GM23338 (cell line): ENCODE measurements around the gene RCC2.

Source experiments
- CREB1 ChIP-seq: fragments of 250-450 bp; sonication (Bioruptor Pico); IDR thresholded peaks from 2 replicates; pipeline ENCODE4 v1.5.0; 2020; ENCODE audit warnings: low read depth, mild to moderate bottlenecking, moderate library complexity
- EZH2 ChIP-seq: fragments of 200-600 bp; sonication (generic); IDR thresholded peaks from one replicate; pipeline ENCODE4 v1.8.0; 2017; ENCODE audit warnings: antibody characterized with exemption, mild to moderate bottlenecking, low read depth; ENCODE audit not compliant: unreplicated experiment
- EZH2phosphoT487 ChIP-seq: fragments of 200-600 bp; sonication (generic); IDR thresholded peaks from one replicate; pipeline ENCODE4 v1.8.1; 2018; ENCODE audit warnings: antibody characterized with exemption; ENCODE audit not compliant: unreplicated experiment
- JUNB ChIP-seq: IDR thresholded peaks from one replicate; pipeline ENCODE4 v1.6.1; 2016; ENCODE audit warnings: antibody characterized with exemption; ENCODE audit not compliant: unreplicated experiment
- NANOG ChIP-seq: IDR thresholded peaks from 2 replicates; pipeline ENCODE4 v1.6.1; 2016; ENCODE audit warnings: antibody characterized with exemption, borderline replicate concordance
- POLR2AphosphoS5 ChIP-seq: IDR thresholded peaks from 2 replicates; pipeline ENCODE4 v1.6.1; 2016; ENCODE audit warnings: antibody characterized with exemption, low read depth
- REST ChIP-seq: IDR thresholded peaks from one replicate; pipeline ENCODE4 v1.6.1; 2018; ENCODE audit warnings: antibody characterized with exemption; ENCODE audit not compliant: unreplicated experiment
- TF ChIP-seq, protein P1 (sequence below), 2 experiments: fragments of 200-600 bp in 1 of 2; sonication (generic) in 1 of 2; conservative IDR thresholded peaks; 2 replicates each; pipeline versions ENCODE4 v1.5.1 to v1.6.1; 2016 to 2017; ENCODE audit warnings: antibody characterized with exemption in 2 of 2, low read depth in 2 of 2, mild to moderate bottlenecking in 2 of 2, moderate library complexity in 1 of 2
- TF ChIP-seq, protein P2 (sequence below): fragments of 250-450 bp; sonication (Bioruptor Pico); IDR thresholded peaks from 2 replicates; pipeline ENCODE4 v1.5.0; 2020; ENCODE audit warnings: mild to moderate bottlenecking, moderate library complexity

DNA sequence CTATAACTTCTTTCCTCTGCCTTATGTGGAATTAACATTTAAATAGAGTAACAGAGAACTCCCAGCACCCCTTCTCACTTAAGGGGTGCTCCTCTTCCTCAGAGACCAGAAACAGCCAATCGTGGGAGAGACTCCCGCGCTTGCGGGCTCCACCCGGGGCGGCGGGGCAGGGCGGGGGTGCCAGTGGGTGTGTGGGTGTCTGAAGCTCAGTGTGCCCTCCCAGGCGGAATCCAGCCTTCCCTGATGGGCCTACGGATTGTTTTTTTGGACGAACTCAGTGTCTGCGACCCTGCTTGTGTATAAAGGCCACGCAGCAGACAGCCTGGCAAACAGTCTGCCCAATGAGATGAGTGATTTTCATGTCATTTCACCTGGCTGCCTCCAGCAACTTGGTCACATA lies 6.2 kb downstream of the RCC2 start:
- TF ChIP-seq, protein P1, sequence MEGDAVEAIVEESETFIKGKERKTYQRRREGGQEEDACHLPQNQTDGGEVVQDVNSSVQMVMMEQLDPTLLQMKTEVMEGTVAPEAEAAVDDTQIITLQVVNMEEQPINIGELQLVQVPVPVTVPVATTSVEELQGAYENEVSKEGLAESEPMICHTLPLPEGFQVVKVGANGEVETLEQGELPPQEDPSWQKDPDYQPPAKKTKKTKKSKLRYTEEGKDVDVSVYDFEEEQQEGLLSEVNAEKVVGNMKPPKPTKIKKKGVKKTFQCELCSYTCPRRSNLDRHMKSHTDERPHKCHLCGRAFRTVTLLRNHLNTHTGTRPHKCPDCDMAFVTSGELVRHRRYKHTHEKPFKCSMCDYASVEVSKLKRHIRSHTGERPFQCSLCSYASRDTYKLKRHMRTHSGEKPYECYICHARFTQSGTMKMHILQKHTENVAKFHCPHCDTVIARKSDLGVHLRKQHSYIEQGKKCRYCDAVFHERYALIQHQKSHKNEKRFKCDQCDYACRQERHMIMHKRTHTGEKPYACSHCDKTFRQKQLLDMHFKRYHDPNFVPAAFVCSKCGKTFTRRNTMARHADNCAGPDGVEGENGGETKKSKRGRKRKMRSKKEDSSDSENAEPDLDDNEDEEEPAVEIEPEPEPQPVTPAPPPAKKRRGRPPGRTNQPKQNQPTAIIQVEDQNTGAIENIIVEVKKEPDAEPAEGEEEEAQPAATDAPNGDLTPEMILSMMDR (conservative IDR thresholded peaks at IDR 0.05; ENCODE audit: low read depth in 2 of 2) = no peak
- TF ChIP-seq EZH2phosphoT487 (no peak), REST (no peak), NANOG (no peak), EZH2 (no peak), JUNB (no peak), CREB1 (CRISPR knock-in tag) (no peak), POLR2AphosphoS5 (no peak)
- TF ChIP-seq, protein P2, sequence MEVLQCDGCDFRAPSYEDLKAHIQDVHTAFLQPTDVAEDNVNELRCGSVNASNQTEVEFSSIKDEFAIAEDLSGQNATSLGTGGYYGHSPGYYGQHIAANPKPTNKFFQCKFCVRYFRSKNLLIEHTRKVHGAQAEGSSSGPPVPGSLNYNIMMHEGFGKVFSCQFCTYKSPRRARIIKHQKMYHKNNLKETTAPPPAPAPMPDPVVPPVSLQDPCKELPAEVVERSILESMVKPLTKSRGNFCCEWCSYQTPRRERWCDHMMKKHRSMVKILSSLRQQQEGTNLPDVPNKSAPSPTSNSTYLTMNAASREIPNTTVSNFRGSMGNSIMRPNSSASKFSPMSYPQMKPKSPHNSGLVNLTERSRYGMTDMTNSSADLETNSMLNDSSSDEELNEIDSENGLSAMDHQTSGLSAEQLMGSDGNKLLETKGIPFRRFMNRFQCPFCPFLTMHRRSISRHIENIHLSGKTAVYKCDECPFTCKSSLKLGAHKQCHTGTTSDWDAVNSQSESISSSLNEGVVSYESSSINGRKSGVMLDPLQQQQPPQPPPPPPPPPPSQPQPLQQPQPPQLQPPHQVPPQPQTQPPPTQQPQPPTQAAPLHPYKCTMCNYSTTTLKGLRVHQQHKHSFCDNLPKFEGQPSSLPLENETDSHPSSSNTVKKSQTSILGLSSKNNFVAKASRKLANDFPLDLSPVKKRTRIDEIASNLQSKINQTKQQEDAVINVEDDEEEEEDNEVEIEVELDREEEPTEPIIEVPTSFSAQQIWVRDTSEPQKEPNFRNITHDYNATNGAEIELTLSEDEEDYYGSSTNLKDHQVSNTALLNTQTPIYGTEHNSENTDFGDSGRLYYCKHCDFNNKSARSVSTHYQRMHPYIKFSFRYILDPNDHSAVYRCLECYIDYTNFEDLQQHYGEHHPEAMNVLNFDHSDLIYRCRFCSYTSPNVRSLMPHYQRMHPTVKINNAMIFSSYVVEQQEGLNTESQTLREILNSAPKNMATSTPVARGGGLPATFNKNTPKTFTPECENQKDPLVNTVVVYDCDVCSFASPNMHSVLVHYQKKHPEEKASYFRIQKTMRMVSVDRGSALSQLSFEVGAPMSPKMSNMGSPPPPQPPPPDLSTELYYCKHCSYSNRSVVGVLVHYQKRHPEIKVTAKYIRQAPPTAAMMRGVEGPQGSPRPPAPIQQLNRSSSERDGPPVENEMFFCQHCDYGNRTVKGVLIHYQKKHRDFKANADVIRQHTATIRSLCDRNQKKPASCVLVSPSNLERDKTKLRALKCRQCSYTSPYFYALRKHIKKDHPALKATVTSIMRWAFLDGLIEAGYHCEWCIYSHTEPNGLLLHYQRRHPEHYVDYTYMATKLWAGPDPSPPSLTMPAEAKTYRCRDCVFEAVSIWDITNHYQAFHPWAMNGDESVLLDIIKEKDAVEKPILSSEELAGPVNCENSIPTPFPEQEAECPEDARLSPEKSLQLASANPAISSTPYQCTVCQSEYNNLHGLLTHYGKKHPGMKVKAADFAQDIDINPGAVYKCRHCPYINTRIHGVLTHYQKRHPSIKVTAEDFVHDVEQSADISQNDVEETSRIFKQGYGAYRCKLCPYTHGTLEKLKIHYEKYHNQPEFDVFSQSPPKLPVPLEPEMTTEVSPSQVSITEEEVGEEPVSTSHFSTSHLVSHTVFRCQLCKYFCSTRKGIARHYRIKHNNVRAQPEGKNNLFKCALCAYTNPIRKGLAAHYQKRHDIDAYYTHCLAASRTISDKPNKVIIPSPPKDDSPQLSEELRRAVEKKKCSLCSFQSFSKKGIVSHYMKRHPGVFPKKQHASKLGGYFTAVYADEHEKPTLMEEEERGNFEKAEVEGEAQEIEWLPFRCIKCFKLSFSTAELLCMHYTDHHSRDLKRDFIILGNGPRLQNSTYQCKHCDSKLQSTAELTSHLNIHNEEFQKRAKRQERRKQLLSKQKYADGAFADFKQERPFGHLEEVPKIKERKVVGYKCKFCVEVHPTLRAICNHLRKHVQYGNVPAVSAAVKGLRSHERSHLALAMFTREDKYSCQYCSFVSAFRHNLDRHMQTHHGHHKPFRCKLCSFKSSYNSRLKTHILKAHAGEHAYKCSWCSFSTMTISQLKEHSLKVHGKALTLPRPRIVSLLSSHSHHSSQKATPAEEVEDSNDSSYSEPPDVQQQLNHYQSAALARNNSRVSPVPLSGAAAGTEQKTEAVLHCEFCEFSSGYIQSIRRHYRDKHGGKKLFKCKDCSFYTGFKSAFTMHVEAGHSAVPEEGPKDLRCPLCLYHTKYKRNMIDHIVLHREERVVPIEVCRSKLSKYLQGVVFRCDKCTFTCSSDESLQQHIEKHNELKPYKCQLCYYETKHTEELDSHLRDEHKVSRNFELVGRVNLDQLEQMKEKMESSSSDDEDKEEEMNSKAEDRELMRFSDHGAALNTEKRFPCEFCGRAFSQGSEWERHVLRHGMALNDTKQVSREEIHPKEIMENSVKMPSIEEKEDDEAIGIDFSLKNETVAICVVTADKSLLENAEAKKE = no peak
